PC-9 (cell line): ENCODE data around the gene NELL1.

Experiments
- CTCF ChIP-seq: fragments of 200-600 bp; sonication (generic); conservative IDR thresholded peaks from 2 replicates; pipeline ENCODE4 v1.6.1; 2017; ENCODE audit warnings: mixed run types, antibody characterized with exemption, mild to moderate bottlenecking, moderate library complexity
- EZH2 ChIP-seq: fragments of 200-600 bp; sonication (generic); IDR thresholded peaks from 2 replicates; pipeline ENCODE4 v1.8.0; 2017; ENCODE audit warnings: antibody characterized with exemption, low read depth

GRCh38 chr11:21567645-21568290, 898.4 kb downstream of the NELL1 start:
- no peak for TF ChIP-seq CTCF
- TF ChIP-seq EZH2 = no peak
